NCI-H774 (cell line): ENCODE data around the gene INPP5A.
"Not testable (repeated sequence)": the region's sequence is repeated elsewhere in the genome, so short reads cannot be mapped to it uniquely, and the experiment has no call there.

ENCODE experiments used
- DNase-seq: peaks from one replicate; lab custom pipeline; 2025; lab: John Stamatoyannopoulos, UW

Gene INPP5A

GRCh38 chr10:132726194-132726593 is 188.6 kb downstream of the INPP5A start:
- DNase-seq: no peak

- no peak for DNase-seq
These were observed 189.4 kb downstream of the INPP5A start for GRCh38 chr10:132726951-132727350.

GRCh38 chr10:132727411-132727810 is 189.8 kb downstream of the INPP5A start:
- DNase-seq: no peak

GRCh38 chr10:132728321-132728720 is 190.7 kb downstream of the INPP5A start:
- DNase-seq: no peak

GRCh38 chr10:132728741-132729140 is 191.2 kb downstream of the INPP5A start:
- no peak for DNase-seq

GRCh38 chr10:132729810-132730572 is 192.4 kb downstream of the INPP5A start:
- no peak for DNase-seq

GRCh38 chr10:132730573-132730953 is 193.0 kb downstream of the INPP5A start:
- DNase-seq: no peak

- DNase-seq: no peak
These were observed 194.9 kb downstream of the INPP5A start for GRCh38 chr10:132732518-132732917.

GRCh38 chr10:132733926-132734325 is 196.3 kb downstream of the INPP5A start:
- no peak for DNase-seq

GRCh38 chr10:132735341-132735775 is 197.8 kb downstream of the INPP5A start:
- DNase-seq: no peak

- DNase-seq: no peak
These were observed 198.4 kb downstream of the INPP5A start for GRCh38 chr10:132735923-132736391.

- DNase-seq: no peak
These were observed 199.9 kb downstream of the INPP5A start for GRCh38 chr10:132737390-132738048.

GRCh38 chr10:132738454-132739224 is 201.1 kb downstream of the INPP5A start:
- no peak for DNase-seq

- DNase-seq: no peak
These were observed 201.6 kb downstream of the INPP5A start for GRCh38 chr10:132739225-132739613.

GRCh38 chr10:132740588-132740987 is 203.0 kb downstream of the INPP5A start:
- DNase-seq: no peak

GRCh38 chr10:132742167-132742836 is 204.7 kb downstream of the INPP5A start:
- no peak for DNase-seq

- no peak for DNase-seq
These were observed 205.2 kb downstream of the INPP5A start for GRCh38 chr10:132742837-132743194.

- not testable (repeated sequence) for DNase-seq
These were observed 205.8 kb downstream of the INPP5A start for GRCh38 chr10:132743196-132743924.

- no peak for DNase-seq
These were observed 206.4 kb downstream of the INPP5A start for GRCh38 chr10:132743925-132744490.

- DNase-seq: no peak
These were observed 207.3 kb downstream of the INPP5A start for GRCh38 chr10:132744839-132745238.

- no peak for DNase-seq
These were observed 207.9 kb downstream of the INPP5A start for GRCh38 chr10:132745511-132745910.
